WTC11 (cell line): ENCODE measurements around the gene CHID1.

Experiments
- CTCF ChIP-seq: fragments of 200-600 bp; IDR thresholded peaks from 2 replicates; pipeline ENCODE4 v1.8.0; 2022; ENCODE audit warnings: antibody characterized with exemption
- FOXP4 ChIP-seq: sonication (generic); formaldehyde crosslinking; IDR thresholded peaks from 2 replicates; pipeline ENCODE4 v1.8.0; 2022; ENCODE audit warnings: mild to moderate bottlenecking, missing genetic modification reagents
- HMGXB4 ChIP-seq: sonication (generic); formaldehyde crosslinking; IDR thresholded peaks from 2 replicates; pipeline ENCODE4 v1.8.1; 2023; ENCODE audit warnings: mild to moderate bottlenecking, moderate library complexity, missing genetic modification reagents
- IRF2 ChIP-seq: sonication (generic); formaldehyde crosslinking; IDR thresholded peaks from 2 replicates; pipeline ENCODE4 v1.8.0; 2022; ENCODE audit warnings: low read depth, missing genetic modification reagents, borderline replicate concordance
- JUN ChIP-seq: sonication (generic); formaldehyde crosslinking; IDR thresholded peaks from 2 replicates; pipeline ENCODE4 v1.8.0; 2023; ENCODE audit warnings: mild to moderate bottlenecking, missing genetic modification reagents
- NFE2L1 ChIP-seq: sonication (generic); formaldehyde crosslinking; IDR thresholded peaks from 2 replicates; pipeline ENCODE4 v1.8.1; 2023; ENCODE audit warnings: missing genetic modification reagents
- PRDM15 ChIP-seq: sonication (generic); formaldehyde crosslinking; IDR thresholded peaks from 2 replicates; pipeline ENCODE4 v1.8.0; 2022; ENCODE audit warnings: missing genetic modification reagents
- SMAD3 ChIP-seq: sonication (generic); formaldehyde crosslinking; IDR thresholded peaks from 2 replicates; pipeline ENCODE4 v1.8.0; 2022; ENCODE audit warnings: missing genetic modification reagents, mild to moderate bottlenecking, borderline replicate concordance
- USF2 ChIP-seq: sonication (generic); formaldehyde crosslinking; IDR thresholded peaks from 2 replicates; pipeline ENCODE4 v1.8.1; 2023; ENCODE audit warnings: mild to moderate bottlenecking, missing genetic modification reagents, moderate library complexity
- ZBTB21 ChIP-seq: sonication (generic); formaldehyde crosslinking; IDR thresholded peaks from 2 replicates; pipeline ENCODE4 v1.8.1; 2023; ENCODE audit warnings: mild to moderate bottlenecking, missing genetic modification reagents, borderline replicate concordance
- ZNF121 ChIP-seq: sonication (generic); formaldehyde crosslinking; IDR thresholded peaks from 2 replicates; pipeline ENCODE4 v1.8.0; 2023; ENCODE audit warnings: missing genetic modification reagents

GRCh38 chr11:925496-926301 lies 15.1 kb upstream of the CHID1 start, which contains the start of gene AP2A2:
- TF ChIP-seq ZBTB21 (no peak), USF2 (CRISPR knock-in tag) (peak; percentile 72), CTCF (peak; percentile 64), NFE2L1 (CRISPR knock-in tag) (no peak), JUN (CRISPR knock-in tag) (no peak; the same call in 1 of the 2 replicates), HMGXB4 (peak; percentile 76; the same call in 1 of the 2 replicates), IRF2 (CRISPR knock-in tag) (no peak), PRDM15 (CRISPR knock-in tag) (no peak), ZNF121 (CRISPR knock-in tag) (peak; percentile 40; the same call in 1 of the 2 replicates), FOXP4 (no peak; the same call in 1 of the 2 replicates), SMAD3 (CRISPR knock-in tag) (no peak)
